ENCODE results near the gene MAP3K9.

MAP3K9 gene

GRCh38 chr14:70722418-70722817 is 86.9 kb downstream of the MAP3K9 start:
- Histone ChIP-seq H3K36me3 (no peaks in the 10 kb centered on the region), H3K9me3 (no peaks in the 10 kb centered on the region), H3K27ac (no peak overlapping the region), H3K4me3 (no peak overlapping the region), H3K4me1 (no peaks in the 10 kb centered on the region), H3K27me3 (peaks cover 0 to 20% of the 10 kb centered on the region in 2 donors)
- intact Hi-C loops (cut with DNase I; ENCODE audit: low total_unique reads): loop anchor here (10.0 kb wide), 1 partner anchor 98 kb away; no protein-coding TSS in a partner anchor
- no peak for DNase-seq
- no peak for TF ChIP-seq CTCF (IDR thresholded peaks at IDR 0.05)

GRCh38 chr14:70721542-70721941 is 87.8 kb downstream of the MAP3K9 start:
- no peak for TF ChIP-seq CTCF (IDR thresholded peaks at IDR 0.05)
- Histone ChIP-seq H3K27me3 (peaks cover 0 to 20% of the 10 kb centered on the region in 2 donors), H3K4me3 (no peak overlapping the region), H3K36me3 (no peaks in the 10 kb centered on the region), H3K4me1 (no peaks in the 10 kb centered on the region), H3K27ac (no peak overlapping the region), H3K9me3 (no peaks in the 10 kb centered on the region)
- DNase-seq: peak in 1 of 2 donors; percentile 3
- intact Hi-C loops (cut with DNase I; ENCODE audit: low total_unique reads): loop anchor here (10.0 kb wide), 1 partner anchor 97 kb away; no protein-coding TSS in a partner anchor

- H3K27ac ChIP-seq: no peak overlapping the region
- no peak for TF ChIP-seq CTCF (IDR thresholded peaks at IDR 0.05)
- intact Hi-C loops (cut with DNase I; ENCODE audit: low total_unique reads): no loop called here
Observed at GRCh38 chr14:70718383-70719118, 90.8 kb downstream of the MAP3K9 start.

GRCh38 chr14:70716958-70717357 is 92.4 kb downstream of the MAP3K9 start:
- H3K4me1 ChIP-seq: peaks cover 0 to 17% (median 10%) of the 10 kb centered on the region in 4 donors
- no peak for DNase-seq
- no peak overlapping the region for H3K4me3 ChIP-seq
- intact Hi-C loops (cut with DNase I; ENCODE audit: low total_unique reads): no loop called here
- H3K36me3 ChIP-seq: no peaks in the 10 kb centered on the region
- TF ChIP-seq CTCF (IDR thresholded peaks at IDR 0.05): no peak
- no peaks in the 10 kb centered on the region for H3K9me3 ChIP-seq
- H3K27ac ChIP-seq: no peak overlapping the region
- peaks cover 0 to 20% of the 10 kb centered on the region in 2 donors for H3K27me3 ChIP-seq

More at GRCh38 chr14:70718383-70719118, 90.8 kb downstream of the MAP3K9 start:
- DNase-seq: no peak
- H3K4me1 ChIP-seq: peaks cover 0 to 8% (median 3%) of the 10 kb centered on the region in 4 donors
- H3K9me3 ChIP-seq: no peaks in the 10 kb centered on the region
- H3K4me3 ChIP-seq: no peak overlapping the region
- no peaks in the 10 kb centered on the region for H3K36me3 ChIP-seq
- peaks cover 0 to 20% of the 10 kb centered on the region in 2 donors for H3K27me3 ChIP-seq

- no peak for DNase-seq
- no peak overlapping the region for H3K4me3 ChIP-seq
- TF ChIP-seq CTCF (IDR thresholded peaks at IDR 0.05): no peak
- peaks cover 0 to 17% (median 10%) of the 10 kb centered on the region in 4 donors for H3K4me1 ChIP-seq
- intact Hi-C loops (cut with DNase I; ENCODE audit: low total_unique reads): no loop called here
- peaks cover 0 to 20% of the 10 kb centered on the region in 2 donors for H3K27me3 ChIP-seq
- no peaks in the 10 kb centered on the region for H3K9me3 ChIP-seq
- no peaks in the 10 kb centered on the region for H3K36me3 ChIP-seq
- H3K27ac ChIP-seq: no peak overlapping the region
Observed at GRCh38 chr14:70716483-70716882, 92.8 kb downstream of the MAP3K9 start.
